T-helper 2 cell treated with Interferon-gamma antibody and Interleukin-4, amounts not matched to agents 100 ng/mL and 5 ng/mL, for 36 hours (primary cell): Measurements from ENCODE around the gene CHST12. TPM values are rescaled to one million over a fixed set of nuclear protein-coding genes. Genes with fewer than 3 reads are reported as not detected.
"Not testable (repeated sequence)": the region's sequence is repeated elsewhere in the genome, so short reads cannot be mapped to it uniquely, and the experiment has no call there.

Experiments used
- intact Hi-C: fragments of 100-400 bp; cut with micrococcal nuclease; formaldehyde crosslinking; loops from one replicate; pipeline ENCODE4 v1.15.1; 2023
- total RNA-seq: library from RNA; stranded (reverse); gene quantifications from 2 replicates; pipeline ENCODE4 v1.2.3, GENCODE V29; 2022

The CHST12 gene
- total RNA-seq, 1 donor from 2014 or later, result 55.6 TPM

DNA sequence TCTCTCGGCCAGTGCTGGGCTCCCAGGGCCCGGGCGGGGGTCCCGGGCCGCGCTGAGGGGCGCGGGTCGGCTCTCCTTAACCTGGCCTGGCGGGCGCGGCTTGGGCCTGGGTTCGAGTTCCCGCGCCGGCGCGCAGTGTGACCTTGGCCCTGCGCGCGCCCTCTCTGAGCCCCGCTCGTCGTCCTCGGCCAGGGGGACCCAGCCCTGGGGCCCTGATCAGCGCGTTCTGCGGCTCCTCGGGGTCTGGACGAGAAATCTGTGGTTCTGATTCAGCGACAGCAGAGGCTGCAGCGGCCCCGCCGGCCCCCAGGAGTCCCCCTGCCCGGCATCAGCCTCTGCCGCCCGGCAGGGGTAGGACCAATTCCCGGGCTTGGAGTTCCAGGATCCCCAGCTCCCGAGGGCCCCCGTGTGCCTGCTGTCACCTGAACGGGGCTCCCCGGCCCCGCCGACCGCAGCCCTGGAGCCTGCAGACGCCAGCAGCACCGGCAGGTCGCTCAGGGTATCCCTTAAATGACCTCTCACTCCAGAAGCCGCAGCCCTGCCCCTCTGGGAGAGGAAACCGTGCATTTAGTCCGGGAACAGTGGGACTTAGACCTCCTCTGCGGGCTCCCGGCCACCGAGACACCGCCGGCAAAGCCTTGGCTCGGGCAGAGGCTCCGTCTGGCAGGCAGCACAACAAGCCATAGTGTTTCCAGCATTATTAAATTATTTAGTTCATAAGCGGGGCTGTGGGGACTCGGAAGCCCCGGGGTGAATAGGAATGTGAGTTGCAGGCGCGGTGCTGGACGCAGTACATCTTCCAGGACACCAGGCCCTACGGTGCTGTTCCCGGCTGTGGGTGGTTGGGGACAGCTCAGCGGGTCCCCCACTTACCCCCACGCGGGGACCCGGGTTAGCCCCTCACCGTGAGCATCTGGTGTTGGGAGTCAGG is 572 bp downstream of the CHST12 start:
- intact Hi-C loops, result loop anchor here (1.0 to 10.0 kb wide), 4 partner anchors 50 to 151 kb away; partner anchors contain the start of genes BRAT1, EIF3B and SNX8

DNA sequence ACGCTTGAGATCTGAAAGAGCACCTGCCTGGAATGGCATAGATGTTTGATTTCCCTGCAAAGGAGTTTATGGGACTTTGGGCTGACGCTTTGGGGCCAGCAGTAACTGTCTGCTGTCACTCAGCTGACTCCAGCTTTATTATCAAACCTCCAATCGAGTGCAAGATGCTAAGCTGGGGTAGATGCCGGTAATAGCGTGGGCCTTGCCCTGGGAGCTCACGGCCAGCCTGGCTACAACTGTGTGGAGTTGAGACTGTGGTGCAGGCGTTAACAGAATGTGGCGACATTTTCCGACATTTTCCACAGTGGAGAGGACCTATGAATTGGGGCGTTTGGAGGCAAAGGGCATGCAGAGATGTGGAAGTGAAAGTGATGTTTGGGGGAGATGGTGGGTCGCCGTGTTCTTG is 1.3 kb downstream of the CHST12 start:
- intact Hi-C loops, result loop anchor here (5.0 to 10.0 kb wide), 2 partner anchors 120 to 482 kb away; no protein-coding TSS in a partner anchor

DNA sequence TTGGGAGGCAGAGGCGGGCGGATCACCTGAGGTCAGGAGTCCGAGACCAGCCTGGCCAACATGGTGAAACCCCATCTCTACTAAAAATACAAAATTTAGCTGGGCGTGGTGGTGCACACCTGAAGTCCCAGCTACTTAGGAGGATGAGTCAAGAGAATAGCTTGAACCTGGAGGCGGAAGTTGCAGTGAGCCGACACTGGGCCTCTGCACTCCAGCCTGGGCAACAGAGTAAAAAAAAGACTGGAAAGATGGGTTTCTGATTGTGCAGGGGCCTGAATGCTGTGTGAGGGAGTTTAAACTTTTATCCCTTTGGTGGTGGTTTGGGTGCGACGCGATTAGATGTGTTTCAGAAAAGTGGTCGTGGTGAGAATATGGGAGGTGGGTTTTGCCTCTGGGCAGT is 1.8 kb downstream of the CHST12 start:
- intact Hi-C loops, result loop anchor here (5.0 to 10.0 kb wide), 2 partner anchors 120 to 483 kb away; no protein-coding TSS in a partner anchor

DNA sequence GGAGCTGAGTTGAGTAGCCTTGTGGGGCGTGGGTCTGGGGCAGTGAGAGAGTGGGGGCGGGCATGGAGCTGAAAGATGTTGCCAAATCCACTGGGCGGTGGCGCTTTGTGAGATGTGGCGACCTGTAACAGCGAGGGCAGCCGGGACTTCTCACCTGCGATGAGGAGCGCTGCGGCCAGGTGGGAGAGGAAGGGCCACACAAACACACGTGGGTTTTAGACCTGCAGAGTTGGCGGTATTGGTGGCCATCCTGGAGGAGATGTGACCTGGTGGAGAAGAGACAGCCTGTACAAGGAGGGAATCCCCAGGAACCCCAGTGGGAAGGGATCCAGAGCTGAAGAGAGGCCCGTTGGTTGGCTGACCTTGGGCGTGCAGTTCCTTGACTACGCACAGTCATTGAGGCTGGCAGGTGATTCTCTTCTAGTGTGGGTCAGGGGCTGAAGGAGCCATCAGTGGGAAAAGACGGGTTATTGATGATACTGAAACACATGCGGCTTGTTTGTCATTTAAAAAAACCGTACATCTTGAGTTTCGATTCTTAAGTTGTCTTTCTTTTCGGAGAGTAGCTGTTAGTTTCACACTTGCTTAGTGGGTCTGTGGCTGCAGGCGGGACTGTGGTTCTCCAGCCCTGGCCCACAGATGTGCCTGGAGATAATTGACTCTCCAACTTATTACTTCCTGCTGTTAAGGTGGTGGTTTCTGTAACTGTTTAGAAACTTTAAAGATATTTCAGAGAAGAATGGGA is 2.4 kb downstream of the CHST12 start:
- intact Hi-C loops, result loop anchor here (5.0 to 10.0 kb wide), 2 partner anchors 119 to 483 kb away; no protein-coding TSS in a partner anchor

DNA sequence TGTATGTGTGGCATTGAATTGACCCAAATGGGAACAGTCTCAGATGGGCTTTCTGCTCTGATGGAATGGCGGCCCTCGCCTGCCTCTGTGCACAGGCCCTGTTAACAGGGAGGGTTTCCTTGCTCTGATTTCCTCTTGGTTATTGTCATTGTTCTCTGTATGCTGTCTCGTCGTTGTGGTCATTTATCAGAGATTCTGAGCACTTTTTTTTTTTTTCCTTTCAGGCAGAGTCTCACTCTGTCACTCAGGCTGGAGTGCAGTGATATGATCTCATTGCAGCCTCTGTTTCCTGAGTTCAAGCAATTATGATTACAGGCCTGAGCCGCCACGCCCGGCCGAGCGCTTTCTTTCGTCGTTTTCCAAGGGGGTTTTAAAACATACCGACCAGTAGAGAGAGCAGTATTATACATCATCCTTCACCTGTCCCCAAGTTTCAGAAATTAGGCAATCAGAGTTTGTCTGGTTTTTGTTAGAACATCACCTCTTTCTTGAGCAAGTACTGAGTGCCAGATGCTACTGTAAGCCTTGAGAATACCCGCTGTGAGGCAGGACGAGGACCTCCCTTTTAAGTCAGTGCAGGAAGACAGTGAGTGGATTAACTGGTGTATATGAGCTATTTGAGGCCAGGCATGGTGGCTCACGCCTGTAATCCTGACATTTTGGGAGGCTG is 6.5 kb downstream of the CHST12 start:
- intact Hi-C loops, result loop anchor here (5.0 to 10.0 kb wide), 2 partner anchors 115 to 488 kb away; no protein-coding TSS in a partner anchor

DNA sequence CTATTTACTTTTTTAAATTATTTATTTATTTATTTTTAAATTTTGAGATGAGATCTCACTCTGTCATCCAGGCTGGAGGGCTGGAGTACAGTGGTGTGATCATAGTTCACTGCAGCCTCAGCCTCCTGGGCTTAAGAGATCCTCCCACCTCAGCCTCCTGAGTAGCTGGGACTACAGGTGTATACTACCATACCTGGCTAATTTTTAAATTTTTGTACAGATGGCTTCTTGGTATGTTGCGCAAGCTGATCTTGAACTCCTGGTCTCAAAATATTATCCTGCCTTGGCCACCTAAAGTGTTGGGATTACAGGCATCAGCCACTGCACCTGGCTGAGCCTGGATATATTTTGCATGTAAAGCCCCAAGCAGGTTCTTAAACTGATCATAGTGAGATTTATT is 7.6 kb downstream of the CHST12 start:
- intact Hi-C loops, result no loop called here

DNA sequence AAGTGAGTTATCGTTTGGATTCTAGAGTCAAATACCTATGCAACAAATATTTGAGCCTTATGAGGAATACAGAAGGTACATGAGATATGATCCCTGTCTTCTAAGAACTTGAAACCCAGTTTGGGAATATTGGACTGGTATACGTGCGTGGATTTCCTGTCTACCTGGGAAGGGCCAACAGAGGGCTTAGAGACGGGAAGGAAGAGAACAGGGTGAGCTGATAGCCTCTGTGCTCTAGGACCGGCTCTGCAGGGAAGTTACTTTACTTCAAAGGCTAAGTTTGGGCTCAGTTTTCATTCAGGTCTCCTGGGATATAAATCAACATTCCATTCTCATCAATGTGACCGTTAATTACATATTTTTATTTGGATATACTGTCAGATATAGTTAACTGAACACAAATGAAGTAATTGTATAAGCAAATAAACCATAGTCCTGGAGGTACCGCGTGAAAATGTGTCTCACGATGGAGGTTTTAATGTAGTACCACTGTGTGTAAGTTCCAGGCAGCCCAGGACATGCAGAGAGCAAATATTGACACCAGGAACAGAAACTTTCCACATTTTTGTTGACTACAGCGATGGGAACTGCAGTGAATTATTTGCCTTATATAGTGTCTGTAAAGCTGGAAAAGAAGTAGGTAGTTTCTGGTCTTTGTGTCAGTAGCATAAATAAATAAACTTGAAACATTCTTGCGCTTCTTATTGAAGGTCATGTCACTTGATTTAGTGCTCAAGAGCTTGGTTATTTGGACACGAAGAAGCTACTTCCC is 8.6 kb downstream of the CHST12 start:
- intact Hi-C loops, result no loop called here

DNA sequence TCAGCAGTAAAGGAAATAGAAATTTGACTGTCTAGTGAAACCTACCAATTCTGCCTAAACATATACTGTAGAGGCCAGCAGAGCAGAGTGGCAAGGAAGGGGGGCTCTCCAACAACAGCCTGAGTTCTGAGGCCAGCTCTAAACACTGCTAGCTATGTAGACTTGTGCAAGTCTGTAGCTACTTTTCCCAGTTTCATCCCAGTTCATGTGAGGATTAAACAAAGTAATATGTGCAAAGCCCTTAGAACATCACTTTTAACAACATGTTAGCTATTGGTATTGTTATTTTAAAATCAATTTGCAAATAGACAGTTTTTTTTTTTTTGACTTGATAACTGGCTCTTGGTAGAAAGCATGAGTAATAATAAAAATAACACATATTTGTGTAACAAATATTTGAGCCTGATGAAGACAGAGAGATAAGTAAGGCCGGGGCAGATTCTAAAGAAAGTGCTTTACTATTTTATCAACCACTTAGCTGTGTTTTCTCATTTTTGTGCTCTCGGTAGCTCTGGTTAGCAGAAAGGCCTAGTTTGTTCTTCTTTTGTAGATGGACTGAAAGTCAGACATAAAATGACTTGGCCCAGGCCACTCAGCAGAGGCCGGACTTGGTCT is 9.3 kb downstream of the CHST12 start:
- intact Hi-C loops, result no loop called here

DNA sequence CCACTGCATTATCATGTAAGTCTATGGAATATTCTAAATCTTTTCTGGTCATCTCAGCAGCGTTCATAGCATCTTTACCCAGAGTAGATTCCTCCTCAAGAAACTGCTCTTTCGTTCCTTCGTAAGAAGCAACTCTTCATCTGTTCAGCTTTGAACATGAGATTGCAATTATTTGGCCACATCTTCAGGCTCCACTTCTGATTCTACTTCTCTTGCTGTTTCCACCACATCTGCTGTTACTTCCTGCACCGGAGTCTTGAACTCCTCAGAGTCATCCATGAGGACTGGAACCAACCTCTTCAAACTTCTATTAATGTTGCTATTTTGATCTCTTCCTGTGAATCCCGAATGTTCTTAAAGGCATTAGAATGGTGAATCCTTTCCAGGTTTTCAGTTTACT is 12.7 kb downstream of the CHST12 start:
- intact Hi-C loops, result no loop called here

DNA sequence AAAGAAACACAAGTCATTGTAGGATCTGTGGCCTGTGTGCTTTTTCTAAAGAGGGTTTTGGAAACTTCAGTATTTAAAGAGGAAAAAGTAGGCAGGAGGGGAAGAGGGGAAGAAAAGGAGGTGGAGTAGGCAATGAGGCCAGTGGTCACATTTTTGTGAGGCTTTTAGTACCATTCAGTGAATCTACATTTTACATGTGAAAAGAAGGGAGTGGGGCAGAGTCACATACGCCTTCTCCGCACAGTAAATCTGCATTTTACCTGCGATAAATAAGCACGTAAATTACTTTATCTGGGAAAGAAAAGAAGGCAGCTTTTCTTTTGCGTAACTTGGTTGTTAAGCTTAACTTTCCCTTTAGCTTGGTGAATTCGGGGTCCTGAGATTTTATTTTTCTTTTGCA is 13.2 kb downstream of the CHST12 start:
- intact Hi-C loops, result no loop called here

DNA sequence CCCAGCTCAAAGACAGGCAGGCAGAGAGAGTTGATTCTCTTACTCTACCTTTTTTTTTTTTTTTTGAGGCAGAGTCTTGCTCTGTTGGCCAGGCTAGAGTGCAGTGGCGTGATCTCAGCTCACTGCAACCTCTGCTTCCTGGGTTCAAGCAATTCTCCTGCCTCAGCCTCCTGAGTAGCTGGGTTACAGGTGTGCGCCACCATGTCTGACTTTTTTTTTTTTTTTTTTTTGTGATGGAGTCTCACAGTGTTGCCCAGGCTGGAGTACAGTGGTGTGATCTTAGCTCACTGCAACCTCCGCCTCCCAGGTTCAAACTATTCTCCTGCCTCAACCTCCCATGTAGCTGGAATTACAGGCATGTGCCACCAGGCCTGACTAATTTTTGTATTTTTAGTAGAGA is 13.8 kb downstream of the CHST12 start:
- intact Hi-C loops, result not testable (repeated sequence)

DNA sequence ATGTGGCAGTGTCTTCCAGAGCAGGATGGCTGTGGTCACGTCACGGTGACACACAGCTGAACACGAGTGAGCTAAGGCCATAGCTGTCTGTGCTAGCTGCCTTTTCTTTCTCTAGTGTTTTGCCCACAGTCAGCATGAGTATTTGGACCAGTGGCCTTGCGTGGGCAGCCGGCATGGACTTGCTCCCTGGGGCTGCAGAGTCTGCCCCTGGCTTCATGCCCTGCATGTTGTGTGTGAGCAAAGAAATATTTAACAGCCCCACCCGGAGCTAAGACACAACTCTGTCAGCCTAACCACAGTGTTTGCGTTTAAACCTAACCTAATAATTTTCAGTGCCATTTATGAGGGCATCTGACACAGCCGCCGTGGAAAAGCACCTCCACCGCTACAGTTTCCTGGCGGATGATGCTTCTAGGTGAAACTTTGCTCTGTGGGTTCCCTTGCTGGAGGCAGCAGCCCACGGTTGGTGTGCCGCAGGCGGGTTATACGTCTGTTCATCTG is 14.6 kb downstream of the CHST12 start:
- intact Hi-C loops, result no loop called here

DNA sequence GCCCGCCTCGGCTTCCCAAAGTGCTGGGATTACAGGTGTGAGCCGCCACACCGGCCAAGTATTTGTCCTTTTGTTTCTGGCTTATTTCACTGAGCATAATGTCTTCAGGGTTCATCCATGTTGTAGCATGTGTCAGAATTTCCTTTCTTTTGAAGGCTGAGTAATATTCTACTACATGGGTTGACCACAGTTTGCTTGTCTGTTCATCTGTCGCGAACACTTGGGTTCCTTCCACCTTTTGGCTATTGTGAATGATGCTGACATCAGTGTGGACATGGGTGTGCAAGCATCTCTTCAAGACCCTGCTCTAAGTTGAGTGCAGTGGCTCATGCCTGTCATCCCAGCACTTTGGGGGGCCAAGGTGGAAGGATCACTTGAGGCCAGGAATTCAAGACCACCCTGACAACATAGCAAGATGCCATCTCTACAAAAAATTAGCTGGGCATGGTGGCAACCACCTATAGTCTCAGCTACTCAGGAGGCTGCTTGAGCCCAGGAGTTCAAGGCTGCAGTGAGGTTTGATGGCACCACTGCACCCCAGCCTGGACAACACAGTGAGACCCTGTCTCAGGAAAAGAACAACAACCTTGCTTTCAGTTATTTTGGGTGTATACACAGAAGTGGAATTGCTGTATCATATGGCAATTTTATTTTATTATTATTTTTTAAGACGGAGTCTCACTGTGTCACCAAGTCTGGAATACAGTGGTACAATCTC is 17.0 kb downstream of the CHST12 start:
- intact Hi-C loops, result no loop called here

DNA sequence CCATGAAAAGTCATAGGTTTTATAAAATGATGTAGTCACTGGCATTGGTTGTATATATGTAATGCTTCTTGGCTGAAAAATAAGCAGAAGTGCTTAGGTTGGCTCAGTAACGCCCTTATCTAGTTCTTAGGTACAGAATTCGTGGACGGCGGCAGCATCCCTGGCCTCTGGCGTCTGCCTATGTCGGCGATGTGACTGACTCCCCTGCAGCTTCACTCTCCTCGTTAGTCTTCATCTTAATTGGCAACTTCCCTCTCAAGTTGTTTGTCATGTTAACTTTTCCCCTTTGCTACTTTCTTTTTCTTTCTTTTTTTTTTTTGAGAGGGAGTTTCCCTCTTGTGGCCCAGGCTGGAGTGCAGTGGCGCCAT is 18.5 kb downstream of the CHST12 start:
- intact Hi-C loops, result no loop called here

DNA sequence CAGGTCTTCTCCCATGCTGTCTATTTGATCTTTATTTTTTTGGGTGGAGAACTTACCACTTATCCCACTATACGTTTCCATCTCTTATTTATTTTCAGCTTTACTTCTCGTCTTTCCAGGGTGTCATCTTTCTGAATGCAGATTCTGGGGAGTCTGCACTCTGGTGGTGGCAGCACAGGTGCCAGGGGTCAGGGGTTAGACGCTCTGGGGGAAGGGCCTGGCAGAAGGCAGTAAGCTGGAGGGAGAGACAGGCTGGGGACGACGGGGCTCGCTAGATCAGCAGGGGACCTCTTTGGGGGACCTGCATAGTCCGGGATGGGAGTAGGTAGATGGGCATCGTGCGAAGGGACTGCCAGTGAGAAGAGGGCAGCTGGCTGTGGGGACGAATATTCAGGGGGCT is 22.3 kb downstream of the CHST12 start:
- intact Hi-C loops, result no loop called here

DNA sequence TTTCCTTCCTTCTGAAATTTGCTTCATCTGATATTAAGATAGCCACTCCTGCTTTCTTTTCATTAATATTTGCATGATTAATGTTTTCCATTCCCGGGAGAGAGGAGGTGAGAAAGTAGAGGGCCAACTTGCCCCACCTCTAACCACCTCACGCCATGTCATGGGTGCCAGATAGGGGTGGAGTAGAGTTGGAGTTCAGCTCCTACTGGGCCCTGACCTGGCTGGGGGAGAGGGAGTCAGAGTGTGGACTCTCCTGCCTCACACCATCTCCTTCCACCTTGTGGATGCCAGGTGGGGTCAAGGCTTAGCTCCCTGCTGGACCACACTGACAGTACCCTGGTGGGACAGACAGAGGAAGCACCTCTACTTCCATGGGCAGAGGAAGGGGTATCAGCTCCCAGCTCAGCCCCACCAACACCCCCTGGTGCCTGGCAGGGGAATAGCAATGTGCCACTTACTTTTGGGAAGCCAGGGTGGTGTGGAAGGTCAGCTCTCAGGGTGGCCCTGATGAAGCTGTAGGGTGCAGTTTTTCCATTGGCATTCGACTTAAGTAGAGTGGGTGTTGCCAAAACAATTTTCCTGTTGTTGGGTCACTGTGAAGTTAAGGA is 28.0 kb downstream of the CHST12 start:
- intact Hi-C loops, result no loop called here

DNA sequence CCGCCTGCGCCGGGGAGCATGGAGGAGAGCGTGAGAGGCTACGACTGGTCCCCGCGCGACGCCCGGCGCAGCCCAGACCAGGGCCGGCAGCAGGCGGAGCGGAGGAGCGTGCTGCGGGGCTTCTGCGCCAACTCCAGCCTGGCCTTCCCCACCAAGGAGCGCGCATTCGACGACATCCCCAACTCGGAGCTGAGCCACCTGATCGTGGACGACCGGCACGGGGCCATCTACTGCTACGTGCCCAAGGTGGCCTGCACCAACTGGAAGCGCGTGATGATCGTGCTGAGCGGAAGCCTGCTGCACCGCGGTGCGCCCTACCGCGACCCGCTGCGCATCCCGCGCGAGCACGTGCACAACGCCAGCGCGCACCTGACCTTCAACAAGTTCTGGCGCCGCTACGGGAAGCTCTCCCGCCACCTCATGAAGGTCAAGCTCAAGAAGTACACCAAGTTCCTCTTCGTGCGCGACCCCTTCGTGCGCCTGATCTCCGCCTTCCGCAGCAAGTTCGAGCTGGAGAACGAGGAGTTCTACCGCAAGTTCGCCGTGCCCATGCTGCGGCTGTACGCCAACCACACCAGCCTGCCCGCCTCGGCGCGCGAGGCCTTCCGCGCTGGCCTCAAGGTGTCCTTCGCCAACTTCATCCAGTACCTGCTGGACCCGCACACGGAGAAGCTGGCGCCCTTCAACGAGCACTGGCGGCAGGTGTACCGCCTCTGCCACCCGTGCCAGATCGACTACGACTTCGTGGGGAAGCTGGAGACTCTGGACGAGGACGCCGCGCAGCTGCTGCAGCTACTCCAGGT is 29.7 kb downstream of the CHST12 start:
- intact Hi-C loops, result no loop called here
